ENCODE data around the gene RPS13.
"Not testable (repeated sequence)": the region's sequence is repeated elsewhere in the genome, so short reads cannot be mapped to it uniquely, and the experiment has no call there.

The RPS13 gene

GRCh38 chr11:17077520-17078401 lies at the start of gene RPS13:
Gene RPS13 (minus strand): TSS chr11:17077667. CDS start chr11:17077641, 26 bp downstream.
- DNase-seq, result peak; percentile 97

- DNase-seq, result no peak
Measured at GRCh38 chr11:17121981-17122380, 44.5 kb upstream of the RPS13 start.

- no peak for DNase-seq
Measured at GRCh38 chr11:17117262-17117661, 39.8 kb upstream of the RPS13 start.

GRCh38 chr11:17116117-17116516 lies 38.6 kb upstream of the RPS13 start:
- no peak for DNase-seq

- DNase-seq, result not testable (repeated sequence)
Measured at GRCh38 chr11:17107745-17108144, 30.3 kb upstream of the RPS13 start.

GRCh38 chr11:17105404-17106040 lies 28.1 kb upstream of the RPS13 start:
- DNase-seq, result not testable (repeated sequence)

GRCh38 chr11:17102462-17102861 lies 25.0 kb upstream of the RPS13 start:
- DNase-seq, result no peak

GRCh38 chr11:17098658-17099057 lies 21.2 kb upstream of the RPS13 start:
- no peak for DNase-seq

GRCh38 chr11:17098038-17098437 lies 20.6 kb upstream of the RPS13 start:
- no peak for DNase-seq

GRCh38 chr11:17085976-17086375 lies 8.5 kb upstream of the RPS13 start:
- DNase-seq, result not testable (repeated sequence)

- DNase-seq, result no peak
Measured at GRCh38 chr11:17077240-17077519, 287 bp downstream of the RPS13 start.

GRCh38 chr11:17076517-17077239 lies 789 bp downstream of the RPS13 start:
- no peak for DNase-seq

GRCh38 chr11:17075506-17075905 lies 2.0 kb downstream of the RPS13 start:
- no peak for DNase-seq

GRCh38 chr11:17073370-17074027 lies 4.0 kb downstream of the RPS13 start:
- DNase-seq, result no peak

- no peak for DNase-seq
Measured at GRCh38 chr11:17067417-17067816, 10.1 kb downstream of the RPS13 start.

- no peak for DNase-seq
Measured at GRCh38 chr11:17066691-17067090, 10.8 kb downstream of the RPS13 start.

- DNase-seq, result no peak
Measured at GRCh38 chr11:17063171-17064002, 14.1 kb downstream of the RPS13 start.

GRCh38 chr11:17051146-17051545 lies 26.3 kb downstream of the RPS13 start:
- DNase-seq, result not testable (repeated sequence)

GRCh38 chr11:17048491-17048890 lies 29.0 kb downstream of the RPS13 start:
- not testable (repeated sequence) for DNase-seq

GRCh38 chr11:17046690-17047089 lies 30.8 kb downstream of the RPS13 start:
- no peak for DNase-seq

GRCh38 chr11:17036666-17037658 lies 40.5 kb downstream of the RPS13 start:
- no peak for DNase-seq
